HG03097 (cell line): ENCODE measurements around the gene TSPYL6.

Experiments used
- ATAC-seq: cut with Tn5 transposase; IDR thresholded peaks from one replicate; pipeline ENCODE4 v1.9.1; 2021; ENCODE audit not compliant: unreplicated experiment, low FRiP score

The TSPYL6 gene

GRCh38 chr2:54259413-54260240, 3.6 kb upstream of the TSPYL6 start:
- ATAC-seq: no peak

- no peak for ATAC-seq
Measured at GRCh38 chr2:54258166-54258565, 2.1 kb upstream of the TSPYL6 start.

GRCh38 chr2:54255230-54256090, 569 bp downstream of the TSPYL6 start:
- ATAC-seq: no peak

GRCh38 chr2:54254180-54254579, 1.8 kb downstream of the TSPYL6 start:
- ATAC-seq: no peak

- ATAC-seq: no peak
Measured at GRCh38 chr2:54249629-54250028, 6.4 kb downstream of the TSPYL6 start.

- no peak for ATAC-seq
Measured at GRCh38 chr2:54247115-54247514, 8.9 kb downstream of the TSPYL6 start.

- no peak for ATAC-seq
Measured at GRCh38 chr2:54240515-54241469, 15.2 kb downstream of the TSPYL6 start.

- no peak for ATAC-seq
Measured at GRCh38 chr2:54239427-54239826, 16.6 kb downstream of the TSPYL6 start.

GRCh38 chr2:54237428-54237827, 18.6 kb downstream of the TSPYL6 start:
- no peak for ATAC-seq

GRCh38 chr2:54233832-54234649, 22.0 kb downstream of the TSPYL6 start:
- ATAC-seq: no peak

GRCh38 chr2:54228945-54229344, 27.1 kb downstream of the TSPYL6 start:
- no peak for ATAC-seq

- no peak for ATAC-seq
Measured at GRCh38 chr2:54227798-54228197, 28.2 kb downstream of the TSPYL6 start.

- no peak for ATAC-seq
Measured at GRCh38 chr2:54226260-54226659, 29.8 kb downstream of the TSPYL6 start.

- no peak for ATAC-seq
Measured at GRCh38 chr2:54224997-54225396, 31.0 kb downstream of the TSPYL6 start.

GRCh38 chr2:54213082-54213481, 42.9 kb downstream of the TSPYL6 start:
- no peak for ATAC-seq

- ATAC-seq: no peak
Measured at GRCh38 chr2:54212456-54212855, 43.6 kb downstream of the TSPYL6 start.

GRCh38 chr2:54209379-54209778, 46.6 kb downstream of the TSPYL6 start:
- ATAC-seq: no peak

GRCh38 chr2:54208364-54209240, 47.4 kb downstream of the TSPYL6 start:
- ATAC-seq: no peak
